Pancreas (tissue), 10 donors: Measurements from ENCODE around the gene ZXDA. TPM values are rescaled to one million over a fixed set of nuclear protein-coding genes. Genes with fewer than 3 reads are reported as not detected.
"Not testable (repeated sequence)": the region's sequence is repeated elsewhere in the genome, so short reads cannot be mapped to it uniquely, and the experiment has no call there.

ENCODE experiments used
- ATAC-seq, 4 donors: fragments of 200-7000 bp; cut with Tn5 transposase; one replicate each; pipeline versions ENCODE4 v1.8.0 to v1.9.1; 2020; ENCODE audit warnings: mild to moderate bottlenecking in 4 of 4, moderate library complexity in 4 of 4
- DNase-seq, 6 donors: peaks; one replicate each; pipeline ENCODE4 v3.0.0-alpha.2; 2020
- FAIRE-seq: peaks from 2 replicates; lab custom pipeline; 2012; peaks lifted over from hg19 to GRCh38; lab: Jason Lieb, UNC
- H3K27ac ChIP-seq, 4 donors: fragments of 200-600 bp; sonication (generic); 1 replicate in 3 of 4; 2 replicates in 1 of 4; pipeline versions ENCODE4 v1.5.0 to v1.8.0; 2020
- H3K27me3 ChIP-seq, 4 donors: fragments of 200-600 bp; one replicate each; pipeline ENCODE4 v1.8.0; 2021
- H3K36me3 ChIP-seq, 3 donors: fragments of 200-600 bp; sonication (generic) in 1 of 3; one replicate each; pipeline versions ENCODE4 v1.5.0 to v1.8.0; 2020 to 2021
- H3K4me1 ChIP-seq, 3 donors: fragments of 200-600 bp; one replicate each; pipeline ENCODE4 v1.8.0; 2021
- H3K4me3 ChIP-seq, 4 donors: fragments of 200-600 bp; sonication (generic) in 2 of 4; one replicate each; pipeline versions ENCODE4 v1.5.0 to v1.8.0; 2020 to 2021
- H3K9me3 ChIP-seq, 4 donors: fragments of 200-600 bp; one replicate each; pipeline ENCODE4 v1.8.0; 2021
- CTCF ChIP-seq, 4 donors: fragments of 200-600 bp; sonication (generic) in 3 of 4; IDR thresholded peaks; one replicate each; pipeline versions ENCODE4 v1.5.0 to v1.8.0; 2021; ENCODE audit warnings: antibody characterized with exemption in 4 of 4
- WGBS, 2 donors: extraction: QIAGEN DNeasy Blood & Tissue Kit; methylation state at CpG; one replicate each; pipeline ENCODE4 v1.1.7; 2013; 5-methylcytosine and 5-hydroxymethylcytosine counted together
- intact Hi-C, 3 donors: fragments of 100-400 bp; cut with DNase I; formaldehyde crosslinking; loops; one replicate each; pipeline versions ENCODE4 v1.11.1 to v1.14.2; 2022
- polyA plus RNA-seq, 2 donors: library from polyadenylated mRNA; stranded (reverse); fragments of 200-250 nt; gene quantifications; one replicate each; pipeline ENCODE4 v1.2.3, GENCODE V29; 2013
- total RNA-seq, 6 donors: library from RNA; stranded (reverse); fragmentation: NEBNext Ultra II Directional in 4 of 6; extraction: Animal tissue kit (Norgen Biotek cat#: 25700) in 4 of 6; gene quantifications; one replicate each; pipeline versions ENCODE4 v1.2.1 to v1.2.4, GENCODE V29; 2021 to 2023
- donor health status: healthy with polysubstance abuse.
- donor health status: DM: no; HTN: no; CAD: no; lungs with moderate emphysema.
- donor health status: DM: no; HTN: no; CAD: no.
- donor health status: control.
- donor health status: control.
- donor health status: Bipolar disorder and iron deficiency.
- donor health status: DM: yes; HTN: yes; CAD: no.
- donor health status: DM: no; HTN: no; CAD: no.
- donor health status: DM: no; HTN: no; CAD: no.
- donor health status: DM: yes; HTN: yes; CAD: no.

ZXDA gene
- total and polyA plus RNA-seq, 8 donors = 0.57 to 3.7 (median 3.0) TPM

GRCh38 chrX:57930051-57930450 lies 19.8 kb upstream of the ZXDA start:
- no peak for FAIRE-seq
- Histone ChIP-seq H3K9me3 (no peaks in the 10 kb centered on the region), H3K4me3 (no peak overlapping the region), H3K27me3 (peaks cover 0 to 4% (median 0%) of the 10 kb centered on the region in 4 donors), H3K27ac (no peak overlapping the region), H3K4me1 (no peaks in the 10 kb centered on the region), H3K36me3 (no peaks in the 10 kb centered on the region)
- no peak for TF ChIP-seq CTCF (IDR thresholded peaks at IDR 0.05)
- ATAC-seq = no peak
- DNase-seq = no peak
- intact Hi-C loops = no loop called here
- 26 to 35% methylated on average over 3 of the region's 3 CpGs for WGBS, 2 donors

GRCh38 chrX:57929373-57929772 lies 19.1 kb upstream of the ZXDA start:
- Histone ChIP-seq H3K4me3 (no peak overlapping the region), H3K4me1 (no peaks in the 10 kb centered on the region), H3K27ac (no peak overlapping the region), H3K27me3 (peaks cover 0 to 4% (median 0%) of the 10 kb centered on the region in 4 donors), H3K9me3 (no peaks in the 10 kb centered on the region), H3K36me3 (no peaks in the 10 kb centered on the region)
- TF ChIP-seq CTCF (IDR thresholded peaks at IDR 0.05) = peak in 2 of 4 donors; percentile 10 to 20
- intact Hi-C loops = loop anchor here in 1 of 3 donors (10.0 kb wide), 1 partner anchor 345 kb away; no protein-coding TSS in a partner anchor
- DNase-seq (no peak), ATAC-seq (peak in 3 of 4 donors; percentile 66 to 76 (median 76)), FAIRE-seq (no peak)

GRCh38 chrX:57925806-57926205 lies 15.5 kb upstream of the ZXDA start:
- intact Hi-C loops = loop anchor here in 1 of 3 donors (10.0 kb wide), 1 partner anchor 341 kb away; no protein-coding TSS in a partner anchor
- DNase-seq (no peak), ATAC-seq (no peak), FAIRE-seq (no peak)
- H3K4me1 ChIP-seq = no peaks in the 10 kb centered on the region
- no peaks in the 10 kb centered on the region for H3K36me3 ChIP-seq
- H3K27ac ChIP-seq = no peak overlapping the region
- no peaks in the 10 kb centered on the region for H3K27me3 ChIP-seq
- H3K4me3 ChIP-seq = no peak overlapping the region
- H3K9me3 ChIP-seq = no peaks in the 10 kb centered on the region
- WGBS, 2 donors = 29 to 34% methylated on average over 2 of the region's 2 CpGs
- no peak for TF ChIP-seq CTCF (IDR thresholded peaks at IDR 0.05)

GRCh38 chrX:57918750-57919436 lies 8.6 kb upstream of the ZXDA start:
- Histone ChIP-seq H3K4me3 (peak overlapping the region in 2 of 4 donors; percentile 7 to 8), H3K27ac (no peak overlapping the region), H3K36me3 (no peaks in the 10 kb centered on the region), H3K4me1 (no peaks in the 10 kb centered on the region), H3K9me3 (no peaks in the 10 kb centered on the region), H3K27me3 (no peaks in the 10 kb centered on the region)
- peak in 3 of 4 donors; percentile 34 to 46 (median 39) for TF ChIP-seq CTCF (IDR thresholded peaks at IDR 0.05)
- ATAC-seq = peak; percentile 83 to 93 (median 90)
- FAIRE-seq = peak; percentile 45
- DNase-seq = peak in 5 of 6 donors; percentile 21 to 43 (median 36)
- intact Hi-C loops = no loop called here
- WGBS, 2 donors = 14 to 23% methylated on average over 19 of the region's 19 CpGs

GRCh38 chrX:57915680-57916079 lies 5.4 kb upstream of the ZXDA start:
- Histone ChIP-seq H3K36me3 (no peaks in the 10 kb centered on the region), H3K27ac (no peak overlapping the region), H3K9me3 (no peaks in the 10 kb centered on the region), H3K4me3 (no peak overlapping the region), H3K4me1 (no peaks in the 10 kb centered on the region), H3K27me3 (no peaks in the 10 kb centered on the region)
- intact Hi-C loops = no loop called here
- TF ChIP-seq CTCF (IDR thresholded peaks at IDR 0.05) = no peak
- FAIRE-seq = no peak
- ATAC-seq = no peak
- DNase-seq = no peak
- 76 to 79% methylated on average over 5 of the region's 5 CpGs for WGBS, 2 donors

- Histone ChIP-seq H3K27ac (peak overlapping the region; percentile 67 to 94 (median 84)), H3K4me1 (peaks cover 0 to 20% (median 5%) of the 10 kb centered on the region in 3 donors), H3K4me3 (peak overlapping the region; percentile 20 to 48 (median 36))
- 1 to 31% methylated on average over 49 to 52 of the region's 72 CpGs for WGBS, 2 donors
- ATAC-seq (peak; percentile 85 to 90 (median 89)), DNase-seq (peak; percentile 26 to 72 (median 52))
- H3K27me3 ChIP-seq, intact Hi-C loops, FAIRE-seq, H3K36me3 ChIP-seq, H3K9me3 ChIP-seq: not testable (repeated sequence)
Measured at GRCh38 chrX:57909595-57910286, 517 bp downstream of the ZXDA start.
